ENCODE measurements around the gene SIGLEC7.
"Not testable (repeated sequence)": the region's sequence is repeated elsewhere in the genome, so short reads cannot be mapped to it uniquely, and the experiment has no call there.

Gene SIGLEC7

DNA sequence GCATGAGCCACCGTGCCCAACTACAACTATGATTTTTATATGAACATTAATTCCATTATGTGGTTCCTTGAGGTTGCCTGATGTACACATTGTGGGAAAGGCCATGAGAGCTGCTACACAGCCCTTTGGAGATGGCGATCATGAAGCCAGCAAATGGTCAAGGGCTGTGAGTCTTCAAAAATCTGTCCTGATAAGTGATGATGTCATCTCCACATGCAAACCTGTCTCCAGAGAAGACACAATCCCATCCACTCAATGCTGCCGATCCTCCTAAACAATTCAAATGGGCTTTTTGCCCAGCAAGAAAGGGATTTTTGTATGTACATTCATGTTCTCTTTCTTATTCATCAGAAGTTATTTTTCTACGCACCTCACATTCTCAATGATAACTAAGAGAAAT lies 17.6 kb downstream of the SIGLEC7 start:
- no peaks in the 10 kb centered on the region for H3K27me3 ChIP-seq (ENCODE audit: insufficient read depth, insufficient read length)
- H3K4me1 ChIP-seq (ENCODE audit: insufficient read depth, insufficient read length) = no peaks in the 10 kb centered on the region
- no peak for DNase-seq (ENCODE audit: low read depth, low spot score)
- H3K36me3 ChIP-seq (ENCODE audit: insufficient read depth, insufficient read length, low read length) = no peaks in the 10 kb centered on the region
- TF ChIP-seq SUZ12 (IDR thresholded peaks at IDR 0.05; ENCODE audit: extremely low read depth, insufficient read depth, insufficient read length) = no peak
- H3K9ac ChIP-seq (ENCODE audit: insufficient read length, low read depth) = no peak overlapping the region
- H3K4me3 ChIP-seq (ENCODE audit: insufficient read length, low read depth) = no peak overlapping the region
- H3K9me3 ChIP-seq (ENCODE audit: insufficient read depth, low read length) = no peaks in the 10 kb centered on the region

DNA sequence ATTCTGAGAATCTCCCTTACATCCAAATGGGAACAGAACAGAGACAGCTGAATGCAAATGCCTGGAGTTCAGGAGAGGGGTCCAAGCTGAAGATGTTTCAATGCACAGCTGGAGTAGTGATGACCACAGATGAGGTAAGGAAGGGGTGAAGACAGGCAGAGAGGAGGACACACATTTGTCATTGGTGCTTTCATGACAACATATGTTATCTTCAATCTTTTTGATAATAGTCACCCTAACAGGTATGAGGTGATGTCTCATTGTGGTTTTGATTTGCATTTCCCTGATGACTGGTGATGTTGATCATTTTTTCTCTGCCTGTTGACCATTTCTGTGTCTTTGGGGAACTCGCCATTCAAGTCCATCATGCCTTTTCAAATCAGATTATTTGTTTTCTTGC lies 19.2 kb downstream of the SIGLEC7 start:
- H3K9ac ChIP-seq (ENCODE audit: insufficient read length, low read depth) = no peak overlapping the region
- TF ChIP-seq YY1 (IDR thresholded peaks at IDR 0.05; ENCODE audit: insufficient read depth, insufficient read length) (no peak), ZNF274 (IDR thresholded peaks at IDR 0.05; ENCODE audit: low read depth, low read length) (no peak), SUZ12 (IDR thresholded peaks at IDR 0.05; ENCODE audit: extremely low read depth, insufficient read depth, insufficient read length) (no peak)

DNA sequence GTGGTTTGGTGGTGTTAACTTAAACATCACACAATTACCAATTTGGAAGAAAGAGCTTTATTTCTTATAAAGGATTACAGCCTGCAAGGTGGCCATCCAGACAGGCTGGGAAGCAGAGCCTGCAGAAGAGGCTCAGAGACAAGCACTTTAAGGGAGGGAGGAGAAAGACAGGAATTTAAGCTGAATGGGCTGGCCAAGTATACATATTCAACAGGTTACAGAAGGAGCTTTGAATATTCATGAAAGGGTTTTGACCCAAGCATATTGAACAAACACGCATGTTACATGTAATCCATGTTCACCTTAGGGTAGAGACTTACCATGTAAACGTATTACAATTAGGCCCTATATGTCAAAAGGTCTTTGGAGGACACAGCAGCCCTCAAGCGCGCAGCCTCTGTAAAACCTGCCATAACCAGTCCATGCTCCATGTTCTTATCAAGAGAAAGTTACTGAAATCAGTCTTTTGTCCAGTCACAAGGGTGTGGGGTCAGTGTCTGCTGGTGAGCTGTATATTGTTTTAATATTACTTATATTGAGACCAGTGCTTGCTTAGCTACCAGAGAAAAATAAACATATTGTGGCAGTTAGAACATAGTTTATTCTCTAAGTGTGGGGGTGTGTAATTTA lies 19.9 kb downstream of the SIGLEC7 start:
- TF ChIP-seq YY1 (IDR thresholded peaks at IDR 0.05; ENCODE audit: insufficient read depth, insufficient read length) (no peak), SUZ12 (IDR thresholded peaks at IDR 0.05; ENCODE audit: extremely low read depth, insufficient read depth, insufficient read length) (no peak), ZNF274 (IDR thresholded peaks at IDR 0.05; ENCODE audit: low read depth, low read length) (no peak)
- H3K27me3 ChIP-seq (ENCODE audit: insufficient read depth, insufficient read length) = no peaks in the 10 kb centered on the region
- H3K36me3 ChIP-seq (ENCODE audit: insufficient read depth, insufficient read length, low read length) = no peaks in the 10 kb centered on the region
- no peaks in the 10 kb centered on the region for H3K4me1 ChIP-seq (ENCODE audit: insufficient read depth, insufficient read length)
- no peak for DNase-seq (ENCODE audit: low read depth, low spot score)
- no peak overlapping the region for H3K4me3 ChIP-seq (ENCODE audit: insufficient read length, low read depth)
- H3K9me3 ChIP-seq (ENCODE audit: insufficient read depth, low read length) = no peaks in the 10 kb centered on the region
- no peak overlapping the region for H3K9ac ChIP-seq (ENCODE audit: insufficient read length, low read depth)

More for the DNA sequence above, 19.2 kb downstream of the SIGLEC7 start:
- H3K4me1 ChIP-seq (ENCODE audit: insufficient read depth, insufficient read length) = no peaks in the 10 kb centered on the region
- no peaks in the 10 kb centered on the region for H3K9me3 ChIP-seq (ENCODE audit: insufficient read depth, low read length)
- H3K4me3 ChIP-seq (ENCODE audit: insufficient read length, low read depth) = no peak overlapping the region
- no peaks in the 10 kb centered on the region for H3K27me3 ChIP-seq (ENCODE audit: insufficient read depth, insufficient read length)
- no peaks in the 10 kb centered on the region for H3K36me3 ChIP-seq (ENCODE audit: insufficient read depth, insufficient read length, low read length)
- no peak for DNase-seq (ENCODE audit: low read depth, low spot score)

DNA sequence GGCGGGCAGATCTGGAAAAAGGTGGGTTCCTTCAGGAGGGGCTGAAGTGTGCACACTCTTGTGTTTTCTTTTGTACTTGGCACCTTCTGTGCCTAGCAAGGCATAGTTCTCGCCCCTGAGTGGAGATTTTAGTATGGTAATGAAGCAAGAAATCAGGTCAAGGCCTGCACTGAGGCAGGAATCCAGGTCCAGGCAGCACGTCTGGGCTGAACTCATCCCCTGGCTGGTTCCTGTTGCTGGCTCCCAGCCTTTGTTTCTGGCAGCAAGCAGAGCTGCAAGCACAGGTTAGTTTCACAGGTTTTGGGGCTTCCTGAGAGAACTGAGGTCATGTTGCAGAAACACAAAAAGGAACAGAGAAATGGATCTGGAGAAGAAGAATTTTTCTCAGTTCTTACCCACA lies 21.2 kb downstream of the SIGLEC7 start:
- no peak for TF ChIP-seq ZNF274 (IDR thresholded peaks at IDR 0.05; ENCODE audit: low read depth, low read length)
- no peak overlapping the region for H3K9ac ChIP-seq (ENCODE audit: insufficient read length, low read depth)
- no peak overlapping the region for H3K4me3 ChIP-seq (ENCODE audit: insufficient read length, low read depth)
- no peaks in the 10 kb centered on the region for H3K9me3 ChIP-seq (ENCODE audit: insufficient read depth, low read length)
- H3K4me1 ChIP-seq (ENCODE audit: insufficient read depth, insufficient read length) = no peaks in the 10 kb centered on the region
- H3K27me3 ChIP-seq (ENCODE audit: insufficient read depth, insufficient read length) = no peaks in the 10 kb centered on the region
- H3K36me3 ChIP-seq (ENCODE audit: insufficient read depth, insufficient read length, low read length) = no peaks in the 10 kb centered on the region
- no peak for DNase-seq (ENCODE audit: low read depth, low spot score)

DNA sequence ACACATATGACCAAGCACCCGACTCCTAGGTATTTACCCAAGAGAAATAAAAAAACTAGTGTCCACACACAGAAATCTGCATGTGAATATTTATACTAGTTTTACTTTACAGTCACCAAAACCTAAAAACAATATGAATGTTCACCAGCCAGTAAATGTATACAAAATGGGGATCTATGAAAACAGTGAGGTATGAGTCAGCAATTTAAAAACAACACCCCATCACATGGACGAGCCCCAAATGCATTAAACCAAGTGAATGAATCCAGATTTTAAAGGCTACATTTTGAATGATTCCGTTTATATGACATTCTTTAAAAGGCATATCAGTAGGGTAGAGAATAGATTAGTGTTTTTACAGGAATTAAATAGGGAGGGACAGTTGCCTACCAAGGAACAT lies 22.1 kb downstream of the SIGLEC7 start:
- TF ChIP-seq ZNF274 (IDR thresholded peaks at IDR 0.05; ENCODE audit: low read depth, low read length) (no peak), YY1 (IDR thresholded peaks at IDR 0.05; ENCODE audit: insufficient read depth, insufficient read length) (no peak), SUZ12 (IDR thresholded peaks at IDR 0.05; ENCODE audit: extremely low read depth, insufficient read depth, insufficient read length) (no peak)
- no peaks in the 10 kb centered on the region for H3K27me3 ChIP-seq (ENCODE audit: insufficient read depth, insufficient read length)

DNA sequence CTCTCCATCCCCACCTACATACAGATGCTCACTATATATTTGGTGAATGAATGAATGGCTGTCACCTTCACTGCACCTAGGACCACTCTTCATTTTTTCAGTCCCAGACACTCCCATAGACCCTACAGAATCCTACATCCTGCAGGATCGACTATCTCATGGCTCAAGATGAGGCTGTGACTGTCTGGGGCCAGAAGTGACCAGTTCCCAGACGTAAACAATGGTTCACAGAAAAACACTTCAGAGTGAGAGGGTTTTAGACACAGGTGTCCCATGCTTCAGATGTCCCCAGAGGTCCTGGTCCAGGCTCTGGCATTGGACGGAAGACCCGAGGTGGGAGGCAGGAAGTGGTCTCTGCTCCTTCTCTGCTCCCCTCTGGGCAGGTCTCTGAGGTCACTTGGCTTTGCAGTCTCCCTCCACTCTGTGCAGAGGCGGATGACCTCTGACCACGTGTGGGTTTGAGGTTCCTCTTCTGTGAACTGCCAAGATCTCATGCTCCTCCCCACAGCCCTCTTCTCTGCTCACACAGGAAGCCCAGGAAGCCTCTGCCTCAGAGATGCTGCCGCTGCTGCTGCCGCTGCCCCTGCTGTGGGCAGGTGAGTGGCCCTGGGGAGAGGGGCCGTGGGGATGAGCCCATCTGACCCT lies 24.9 kb downstream of the SIGLEC7 start:
- no peak for DNase-seq (ENCODE audit: low read depth, low spot score)
- no peak for TF ChIP-seq SUZ12 (IDR thresholded peaks at IDR 0.05; ENCODE audit: extremely low read depth, insufficient read depth, insufficient read length)
- no peak for TF ChIP-seq YY1 (IDR thresholded peaks at IDR 0.05; ENCODE audit: insufficient read depth, insufficient read length)
- no peak for TF ChIP-seq ZNF274 (IDR thresholded peaks at IDR 0.05; ENCODE audit: low read depth, low read length)
- Histone ChIP-seq H3K9me3 (ENCODE audit: insufficient read depth, low read length) (no peaks in the 10 kb centered on the region), H3K36me3 (ENCODE audit: insufficient read depth, insufficient read length, low read length) (no peaks in the 10 kb centered on the region), H3K9ac (ENCODE audit: insufficient read length, low read depth) (no peak overlapping the region), H3K4me3 (ENCODE audit: insufficient read length, low read depth) (no peak overlapping the region), H3K4me1 (ENCODE audit: insufficient read depth, insufficient read length) (no peaks in the 10 kb centered on the region), H3K27me3 (ENCODE audit: insufficient read depth, insufficient read length) (no peaks in the 10 kb centered on the region)

More for the DNA sequence above, 22.1 kb downstream of the SIGLEC7 start:
- Histone ChIP-seq H3K4me3 (ENCODE audit: insufficient read length, low read depth) (no peak overlapping the region), H3K36me3 (ENCODE audit: insufficient read depth, insufficient read length, low read length) (no peaks in the 10 kb centered on the region), H3K9me3 (ENCODE audit: insufficient read depth, low read length) (no peaks in the 10 kb centered on the region), H3K4me1 (ENCODE audit: insufficient read depth, insufficient read length) (no peaks in the 10 kb centered on the region), H3K9ac (ENCODE audit: insufficient read length, low read depth) (no peak overlapping the region)
- no peak for DNase-seq (ENCODE audit: low read depth, low spot score)

DNA sequence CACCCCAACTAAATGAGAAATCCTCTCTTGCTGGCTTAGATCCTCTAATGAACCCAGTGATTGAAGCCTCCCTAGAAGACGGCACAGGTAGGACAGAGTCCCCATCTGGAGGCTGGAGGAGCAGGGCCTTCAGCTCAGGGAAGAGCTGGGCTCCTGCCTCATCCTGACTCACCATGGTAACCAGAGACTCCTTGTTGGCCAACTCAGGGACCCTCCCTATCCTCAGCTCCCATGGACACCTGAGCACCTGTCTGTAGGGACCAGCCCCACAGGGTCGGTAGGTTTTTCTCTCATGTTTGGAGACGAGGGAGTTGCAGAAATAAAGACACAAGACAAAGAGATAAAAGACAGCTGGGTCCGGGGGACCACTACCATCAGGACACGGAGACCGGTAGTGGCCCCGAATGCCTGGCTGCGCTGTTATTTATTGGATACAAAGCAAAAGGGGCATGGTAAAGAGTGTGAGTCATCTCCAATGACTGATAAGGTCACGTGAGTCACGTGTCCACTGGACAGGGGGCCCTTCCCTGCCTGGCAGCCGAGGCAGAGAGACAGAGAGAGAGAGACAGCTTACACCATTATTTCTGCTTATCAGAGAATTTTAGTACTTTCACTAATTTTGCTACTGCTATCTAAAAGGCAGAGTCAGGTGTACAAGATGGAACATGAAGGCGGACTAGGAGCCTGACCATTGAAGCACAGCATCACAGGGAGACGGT lies 26.6 kb downstream of the SIGLEC7 start:
- H3K4me1 ChIP-seq (ENCODE audit: insufficient read depth, insufficient read length) = no peaks in the 10 kb centered on the region
- H3K9ac ChIP-seq (ENCODE audit: insufficient read length, low read depth) = no peak overlapping the region
- H3K27me3 ChIP-seq (ENCODE audit: insufficient read depth, insufficient read length) = no peaks in the 10 kb centered on the region
- H3K36me3 ChIP-seq (ENCODE audit: insufficient read depth, insufficient read length, low read length) = no peaks in the 10 kb centered on the region
- H3K4me3 ChIP-seq (ENCODE audit: insufficient read length, low read depth) = no peak overlapping the region
- DNase-seq (ENCODE audit: low read depth, low spot score) = no peak
- no peaks in the 10 kb centered on the region for H3K9me3 ChIP-seq (ENCODE audit: insufficient read depth, low read length)
- TF ChIP-seq SUZ12 (IDR thresholded peaks at IDR 0.05; ENCODE audit: extremely low read depth, insufficient read depth, insufficient read length) = no peak
- TF ChIP-seq YY1 (IDR thresholded peaks at IDR 0.05; ENCODE audit: insufficient read depth, insufficient read length) = no peak
- TF ChIP-seq ZNF274 (IDR thresholded peaks at IDR 0.05; ENCODE audit: low read depth, low read length) = no peak

DNA sequence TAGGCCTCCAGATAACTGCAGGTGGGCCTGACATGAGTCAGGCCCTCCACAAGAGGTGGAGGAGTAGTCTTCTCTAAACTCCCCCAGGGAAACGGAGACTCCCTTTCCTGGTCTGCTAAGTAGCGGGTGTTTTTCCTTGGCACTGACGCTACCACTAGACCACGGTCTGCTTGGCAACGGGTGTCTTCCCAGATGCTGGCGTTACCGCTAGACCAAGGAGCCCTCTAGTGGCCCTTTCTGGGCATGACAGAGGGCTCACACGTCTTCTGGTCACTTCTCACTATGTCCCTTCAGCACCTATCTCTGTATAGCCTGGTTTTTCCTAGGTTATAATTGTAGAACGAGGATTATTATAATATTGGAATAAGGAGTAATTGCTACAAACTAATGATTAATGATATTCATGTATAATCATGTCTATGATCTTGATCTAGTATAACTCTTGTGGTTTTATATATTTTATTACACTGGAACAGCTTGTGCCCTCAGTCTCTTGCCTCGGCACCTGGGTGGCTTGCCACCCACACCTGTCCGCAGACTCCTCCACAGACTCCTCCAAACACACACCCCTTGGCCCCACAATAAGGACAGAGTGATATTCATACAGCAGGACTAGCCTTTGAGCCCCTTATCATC lies 27.3 kb downstream of the SIGLEC7 start:
- not testable (repeated sequence) for H3K36me3 ChIP-seq (ENCODE audit: insufficient read depth, insufficient read length, low read length); H3K27me3 ChIP-seq (ENCODE audit: insufficient read depth, insufficient read length); H3K4me1 ChIP-seq (ENCODE audit: insufficient read depth, insufficient read length); H3K9me3 ChIP-seq (ENCODE audit: insufficient read depth, low read length); H3K4me3 ChIP-seq (ENCODE audit: insufficient read length, low read depth); H3K9ac ChIP-seq (ENCODE audit: insufficient read length, low read depth)
- DNase-seq (ENCODE audit: low read depth, low spot score) = peak; percentile 18
